ENCODE data around the gene NR2C2.

DNA sequence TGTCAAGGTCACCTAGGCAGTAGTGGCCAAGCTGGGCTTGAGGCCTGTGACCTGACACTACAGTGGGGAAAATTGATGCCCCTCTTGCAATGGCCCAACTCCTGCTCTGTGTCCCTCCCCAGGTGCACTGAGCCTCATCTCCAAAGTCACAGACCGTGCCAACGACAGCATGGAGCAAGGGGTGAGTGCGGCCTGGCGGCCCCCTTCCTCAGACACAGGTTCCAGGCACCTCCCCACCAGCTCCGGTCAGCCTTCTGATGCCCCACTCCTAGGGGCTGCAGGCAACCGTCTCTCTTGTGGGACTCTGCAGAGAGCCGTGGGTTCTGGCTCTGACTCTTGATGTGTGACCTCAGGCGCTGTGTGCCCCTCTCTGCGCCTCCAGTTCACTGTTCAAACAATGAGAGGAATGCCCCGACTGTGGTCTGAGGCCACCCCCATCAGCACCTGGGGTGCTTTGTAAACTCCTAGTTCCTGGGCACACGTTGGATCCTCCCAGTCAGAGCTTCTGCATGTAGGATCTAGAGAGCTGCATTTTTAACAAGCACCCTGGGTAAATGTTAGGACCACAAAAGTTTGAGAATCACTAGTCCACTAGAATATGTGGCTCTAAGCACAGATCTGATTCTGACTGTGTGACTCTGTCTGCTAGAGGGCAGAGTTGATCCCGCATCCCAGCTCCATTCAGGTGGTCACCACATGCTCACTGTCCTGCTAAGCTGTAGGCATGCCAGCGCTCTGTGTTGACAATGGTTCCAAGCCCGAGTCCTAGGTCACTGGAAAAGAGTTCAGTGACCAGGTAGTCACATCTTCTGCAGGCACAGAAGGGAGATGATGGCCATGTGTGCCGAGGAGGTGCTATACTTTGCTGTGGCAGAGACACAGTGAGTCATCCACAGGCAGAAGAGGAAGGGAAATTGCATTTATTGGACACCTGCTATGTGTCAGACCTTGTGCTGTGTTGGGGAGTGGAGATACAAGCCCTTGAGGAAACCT is 46.2 kb upstream of the NR2C2 start:
- TF ChIP-seq RAD21 (IDR thresholded peaks at IDR 0.05; ENCODE audit: low read depth) (no peak), CEBPB (IDR thresholded peaks at IDR 0.05) (no peak), CREB1 (IDR thresholded peaks at IDR 0.05; ENCODE audit: low read depth) (no peak), EP300 (IDR thresholded peaks at IDR 0.05; ENCODE audit: borderline replicate concordance) (no peak), TAF1 (IDR thresholded peaks at IDR 0.05; ENCODE audit: low read depth) (no peak), YY1 (IDR thresholded peaks at IDR 0.05; ENCODE audit: low read depth) (no peak), TEAD4 (IDR thresholded peaks at IDR 0.05) (no peak), NFIC (IDR thresholded peaks at IDR 0.05) (no peak)
- TF ChIP-seq, protein P1, sequence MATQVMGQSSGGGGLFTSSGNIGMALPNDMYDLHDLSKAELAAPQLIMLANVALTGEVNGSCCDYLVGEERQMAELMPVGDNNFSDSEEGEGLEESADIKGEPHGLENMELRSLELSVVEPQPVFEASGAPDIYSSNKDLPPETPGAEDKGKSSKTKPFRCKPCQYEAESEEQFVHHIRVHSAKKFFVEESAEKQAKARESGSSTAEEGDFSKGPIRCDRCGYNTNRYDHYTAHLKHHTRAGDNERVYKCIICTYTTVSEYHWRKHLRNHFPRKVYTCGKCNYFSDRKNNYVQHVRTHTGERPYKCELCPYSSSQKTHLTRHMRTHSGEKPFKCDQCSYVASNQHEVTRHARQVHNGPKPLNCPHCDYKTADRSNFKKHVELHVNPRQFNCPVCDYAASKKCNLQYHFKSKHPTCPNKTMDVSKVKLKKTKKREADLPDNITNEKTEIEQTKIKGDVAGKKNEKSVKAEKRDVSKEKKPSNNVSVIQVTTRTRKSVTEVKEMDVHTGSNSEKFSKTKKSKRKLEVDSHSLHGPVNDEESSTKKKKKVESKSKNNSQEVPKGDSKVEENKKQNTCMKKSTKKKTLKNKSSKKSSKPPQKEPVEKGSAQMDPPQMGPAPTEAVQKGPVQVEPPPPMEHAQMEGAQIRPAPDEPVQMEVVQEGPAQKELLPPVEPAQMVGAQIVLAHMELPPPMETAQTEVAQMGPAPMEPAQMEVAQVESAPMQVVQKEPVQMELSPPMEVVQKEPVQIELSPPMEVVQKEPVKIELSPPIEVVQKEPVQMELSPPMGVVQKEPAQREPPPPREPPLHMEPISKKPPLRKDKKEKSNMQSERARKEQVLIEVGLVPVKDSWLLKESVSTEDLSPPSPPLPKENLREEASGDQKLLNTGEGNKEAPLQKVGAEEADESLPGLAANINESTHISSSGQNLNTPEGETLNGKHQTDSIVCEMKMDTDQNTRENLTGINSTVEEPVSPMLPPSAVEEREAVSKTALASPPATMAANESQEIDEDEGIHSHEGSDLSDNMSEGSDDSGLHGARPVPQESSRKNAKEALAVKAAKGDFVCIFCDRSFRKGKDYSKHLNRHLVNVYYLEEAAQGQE (IDR thresholded peaks at IDR 0.05; ENCODE audit: low read depth): no peak
- TF ChIP-seq, protein P2, sequence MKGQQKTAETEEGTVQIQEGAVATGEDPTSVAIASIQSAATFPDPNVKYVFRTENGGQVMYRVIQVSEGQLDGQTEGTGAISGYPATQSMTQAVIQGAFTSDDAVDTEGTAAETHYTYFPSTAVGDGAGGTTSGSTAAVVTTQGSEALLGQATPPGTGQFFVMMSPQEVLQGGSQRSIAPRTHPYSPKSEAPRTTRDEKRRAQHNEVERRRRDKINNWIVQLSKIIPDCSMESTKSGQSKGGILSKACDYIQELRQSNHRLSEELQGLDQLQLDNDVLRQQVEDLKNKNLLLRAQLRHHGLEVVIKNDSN (IDR thresholded peaks at IDR 0.05): no peak
- TF ChIP-seq, protein P3, sequence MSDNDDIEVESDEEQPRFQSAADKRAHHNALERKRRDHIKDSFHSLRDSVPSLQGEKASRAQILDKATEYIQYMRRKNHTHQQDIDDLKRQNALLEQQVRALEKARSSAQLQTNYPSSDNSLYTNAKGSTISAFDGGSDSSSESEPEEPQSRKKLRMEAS (IDR thresholded peaks at IDR 0.05): no peak
